ENCODE results near the gene SIL1. TPM values are rescaled to one million over a fixed set of nuclear protein-coding genes. Genes with fewer than 3 reads are reported as not detected.

The SIL1 gene
- total RNA-seq, 2 donors from 2014 or later: 17.2 to 20.2 TPM

DNA sequence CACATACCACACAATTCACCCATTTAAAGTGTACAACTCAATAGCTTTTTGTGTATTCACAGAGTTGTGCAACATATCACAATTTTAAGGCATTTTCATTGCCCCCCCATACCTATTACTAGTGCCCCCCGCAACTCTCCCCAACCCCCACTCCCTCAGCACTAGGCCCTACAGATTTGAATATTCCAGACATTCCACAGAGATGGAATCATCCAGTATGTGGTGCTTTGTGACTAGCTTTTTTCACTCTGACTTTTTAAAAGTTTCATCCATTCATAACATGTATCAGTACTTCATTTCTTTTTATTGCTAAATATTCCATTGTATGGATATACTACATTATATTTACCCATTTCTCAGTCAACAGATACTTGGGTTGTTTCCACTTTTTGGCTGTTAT is 220.1 kb downstream of the SIL1 start:
- Histone ChIP-seq H3K4me3 (ENCODE audit: low read length) (no peak overlapping the region), H3K27ac (ENCODE audit: low read depth, low read length) (no peak overlapping the region), H3K36me3 (ENCODE audit: control insufficient read depth, insufficient read depth, low read length) (no peaks in the 10 kb centered on the region), H3K9ac (ENCODE audit: extremely low read depth, low read length, poor library complexity, severe bottlenecking) (no peak overlapping the region), H3K27me3 (ENCODE audit: control insufficient read depth, insufficient read depth, low read length, poor library complexity, severe bottlenecking) (no peaks in the 10 kb centered on the region), H3K4me1 (ENCODE audit: control insufficient read depth, insufficient read depth, low read length) (peaks cover 6% of the 10 kb centered on the region), H3K9me3 (ENCODE audit: control insufficient read depth, low read length) (no peaks in the 10 kb centered on the region)
- 69% methylated on average over 1 of the region's 1 CpG; no CpG with 5 or more reads in 1 of the 2 experiments for WGBS, 2 experiments (ENCODE audit: insufficient coverage in 1 of 2, insufficient read length in 1 of 2)
- H3K27ac Mint-ChIP-seq: peak overlapping the region; percentile 13
- H3K4me1 Mint-ChIP-seq: peaks cover 16% of the 10 kb centered on the region
- TF ChIP-seq, protein P1, sequence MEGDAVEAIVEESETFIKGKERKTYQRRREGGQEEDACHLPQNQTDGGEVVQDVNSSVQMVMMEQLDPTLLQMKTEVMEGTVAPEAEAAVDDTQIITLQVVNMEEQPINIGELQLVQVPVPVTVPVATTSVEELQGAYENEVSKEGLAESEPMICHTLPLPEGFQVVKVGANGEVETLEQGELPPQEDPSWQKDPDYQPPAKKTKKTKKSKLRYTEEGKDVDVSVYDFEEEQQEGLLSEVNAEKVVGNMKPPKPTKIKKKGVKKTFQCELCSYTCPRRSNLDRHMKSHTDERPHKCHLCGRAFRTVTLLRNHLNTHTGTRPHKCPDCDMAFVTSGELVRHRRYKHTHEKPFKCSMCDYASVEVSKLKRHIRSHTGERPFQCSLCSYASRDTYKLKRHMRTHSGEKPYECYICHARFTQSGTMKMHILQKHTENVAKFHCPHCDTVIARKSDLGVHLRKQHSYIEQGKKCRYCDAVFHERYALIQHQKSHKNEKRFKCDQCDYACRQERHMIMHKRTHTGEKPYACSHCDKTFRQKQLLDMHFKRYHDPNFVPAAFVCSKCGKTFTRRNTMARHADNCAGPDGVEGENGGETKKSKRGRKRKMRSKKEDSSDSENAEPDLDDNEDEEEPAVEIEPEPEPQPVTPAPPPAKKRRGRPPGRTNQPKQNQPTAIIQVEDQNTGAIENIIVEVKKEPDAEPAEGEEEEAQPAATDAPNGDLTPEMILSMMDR (conservative IDR thresholded peaks at IDR 0.05): no peak
- H3K27me3 Mint-ChIP-seq (ENCODE audit: insufficient read depth): no peaks in the 10 kb centered on the region
- no peak overlapping the region for H3K4me3 Mint-ChIP-seq
- no peaks in the 10 kb centered on the region for H3K36me3 Mint-ChIP-seq (ENCODE audit: low read depth)
- H3K9me3 Mint-ChIP-seq: no peaks in the 10 kb centered on the region
- DNase-seq: peak; percentile 22

- TF ChIP-seq, protein P1 (conservative IDR thresholded peaks at IDR 0.05): no peak
- Mint-ChIP-seq H3K36me3 (ENCODE audit: low read depth) (no peaks in the 10 kb centered on the region), H3K27ac (no peak overlapping the region), H3K4me1 (peaks cover 35% of the 10 kb centered on the region), H3K9me3 (no peaks in the 10 kb centered on the region), H3K27me3 (ENCODE audit: insufficient read depth) (no peaks in the 10 kb centered on the region), H3K4me3 (no peak overlapping the region)
- H3K36me3 ChIP-seq (ENCODE audit: control insufficient read depth, insufficient read depth, low read length): no peaks in the 10 kb centered on the region
- no peak overlapping the region for H3K9ac ChIP-seq (ENCODE audit: extremely low read depth, low read length, poor library complexity, severe bottlenecking)
- no peak overlapping the region for H3K27ac ChIP-seq (ENCODE audit: low read depth, low read length)
- H3K9me3 ChIP-seq (ENCODE audit: control insufficient read depth, low read length): no peaks in the 10 kb centered on the region
- no peak overlapping the region for H3K4me3 ChIP-seq (ENCODE audit: low read length)
- no peaks in the 10 kb centered on the region for H3K27me3 ChIP-seq (ENCODE audit: control insufficient read depth, insufficient read depth, low read length, poor library complexity, severe bottlenecking)
- DNase-seq: peak; percentile 24
- peaks cover 11% of the 10 kb centered on the region for H3K4me1 ChIP-seq (ENCODE audit: control insufficient read depth, insufficient read depth, low read length)
- WGBS, 2 experiments (ENCODE audit: insufficient coverage in 1 of 2, insufficient read length in 1 of 2): 93 to 94% methylated on average over 5 to 10 of the region's 10 CpGs
These were observed 222.9 kb downstream of the SIL1 start for GRCh38 chr5:138975098-138975847.

- DNase-seq: peak; percentile 37
These were observed 223.7 kb downstream of the SIL1 start for GRCh38 chr5:138974227-138975063.

More at GRCh38 chr5:138974227-138975063, 223.7 kb downstream of the SIL1 start:
- Histone ChIP-seq H3K9ac (ENCODE audit: extremely low read depth, low read length, poor library complexity, severe bottlenecking) (no peak overlapping the region), H3K36me3 (ENCODE audit: control insufficient read depth, insufficient read depth, low read length) (no peaks in the 10 kb centered on the region), H3K4me3 (ENCODE audit: low read length) (no peak overlapping the region), H3K9me3 (ENCODE audit: control insufficient read depth, low read length) (no peaks in the 10 kb centered on the region), H3K27me3 (ENCODE audit: control insufficient read depth, insufficient read depth, low read length, poor library complexity, severe bottlenecking) (no peaks in the 10 kb centered on the region), H3K27ac (ENCODE audit: low read depth, low read length) (peak overlapping the region; percentile 12), H3K4me1 (ENCODE audit: control insufficient read depth, insufficient read depth, low read length) (peaks cover 11% of the 10 kb centered on the region)
- Mint-ChIP-seq H3K4me3 (no peak overlapping the region), H3K9me3 (no peaks in the 10 kb centered on the region), H3K27ac (no peak overlapping the region), H3K27me3 (ENCODE audit: insufficient read depth) (no peaks in the 10 kb centered on the region), H3K4me1 (peaks cover 36% of the 10 kb centered on the region), H3K36me3 (ENCODE audit: low read depth) (no peaks in the 10 kb centered on the region)
- TF ChIP-seq, protein P1 (conservative IDR thresholded peaks at IDR 0.05): no peak
- 69 to 86% methylated on average over 3 to 8 of the region's 8 CpGs for WGBS, 2 experiments (ENCODE audit: insufficient coverage in 1 of 2, insufficient read length in 1 of 2)

Measured in endodermal cell (in vitro differentiated cells).